Osteocyte (in vitro differentiated cells): ENCODE results near the gene COL9A3. TPM values are rescaled to one million over a fixed set of nuclear protein-coding genes. Genes with fewer than 3 reads are reported as not detected.

Experiments used
- DNase-seq: peaks from one replicate; pipeline ENCODE4 v3.0.0; 2021; ENCODE audit warnings: mixed read lengths; ENCODE audit not compliant: unreplicated experiment; ENCODE audit errors: extremely low spot score
- H3K27ac Mint-ChIP-seq: one replicate; pipeline ENCODE4 v1.8.0; 2021; ENCODE audit warnings: mild to moderate bottlenecking, mixed read lengths; ENCODE audit not compliant: unreplicated experiment
- H3K27me3 Mint-ChIP-seq: one replicate; pipeline ENCODE4 v1.8.0; 2021; ENCODE audit warnings: mixed read lengths; ENCODE audit not compliant: unreplicated experiment
- H3K36me3 Mint-ChIP-seq: one replicate; pipeline ENCODE4 v1.8.0; 2021; ENCODE audit warnings: mixed read lengths; ENCODE audit not compliant: unreplicated experiment
- H3K4me1 Mint-ChIP-seq: one replicate; pipeline ENCODE4 v1.8.0; 2021; ENCODE audit warnings: mixed read lengths; ENCODE audit not compliant: unreplicated experiment
- H3K4me3 Mint-ChIP-seq: one replicate; pipeline ENCODE4 v1.8.0; 2021; ENCODE audit warnings: mild to moderate bottlenecking, moderate library complexity, mixed read lengths; ENCODE audit not compliant: unreplicated experiment
- H3K9me3 Mint-ChIP-seq: one replicate; pipeline ENCODE4 v1.8.0; 2021; ENCODE audit warnings: mixed read lengths; ENCODE audit not compliant: unreplicated experiment
- total RNA-seq: library from RNA; stranded (reverse); gene quantifications from 2 replicates; pipeline ENCODE4 v1.2.1, GENCODE V29; 2021
- TF ChIP-seq, protein P1 (sequence below): fragments of 200-600 bp; sonication (generic); IDR thresholded peaks from 2 replicates; pipeline ENCODE4 v1.5.0; 2021; ENCODE audit warnings: antibody characterized with exemption, mild to moderate bottlenecking, moderate library complexity

Gene COL9A3
- total RNA-seq, 1 donor from 2014 or later = 1.7 TPM

GRCh38 chr20:62818592-62819493, 2.0 kb downstream of the COL9A3 start:
- no peaks in the 10 kb centered on the region for H3K9me3 Mint-ChIP-seq
- TF ChIP-seq, protein P1, sequence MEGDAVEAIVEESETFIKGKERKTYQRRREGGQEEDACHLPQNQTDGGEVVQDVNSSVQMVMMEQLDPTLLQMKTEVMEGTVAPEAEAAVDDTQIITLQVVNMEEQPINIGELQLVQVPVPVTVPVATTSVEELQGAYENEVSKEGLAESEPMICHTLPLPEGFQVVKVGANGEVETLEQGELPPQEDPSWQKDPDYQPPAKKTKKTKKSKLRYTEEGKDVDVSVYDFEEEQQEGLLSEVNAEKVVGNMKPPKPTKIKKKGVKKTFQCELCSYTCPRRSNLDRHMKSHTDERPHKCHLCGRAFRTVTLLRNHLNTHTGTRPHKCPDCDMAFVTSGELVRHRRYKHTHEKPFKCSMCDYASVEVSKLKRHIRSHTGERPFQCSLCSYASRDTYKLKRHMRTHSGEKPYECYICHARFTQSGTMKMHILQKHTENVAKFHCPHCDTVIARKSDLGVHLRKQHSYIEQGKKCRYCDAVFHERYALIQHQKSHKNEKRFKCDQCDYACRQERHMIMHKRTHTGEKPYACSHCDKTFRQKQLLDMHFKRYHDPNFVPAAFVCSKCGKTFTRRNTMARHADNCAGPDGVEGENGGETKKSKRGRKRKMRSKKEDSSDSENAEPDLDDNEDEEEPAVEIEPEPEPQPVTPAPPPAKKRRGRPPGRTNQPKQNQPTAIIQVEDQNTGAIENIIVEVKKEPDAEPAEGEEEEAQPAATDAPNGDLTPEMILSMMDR = no peak
- no peak for DNase-seq
- H3K36me3 Mint-ChIP-seq = no peaks in the 10 kb centered on the region
- peaks cover 8% of the 10 kb centered on the region for H3K27me3 Mint-ChIP-seq
- H3K4me3 Mint-ChIP-seq = no peak overlapping the region
- H3K27ac Mint-ChIP-seq = peak overlapping the region; percentile 44
- H3K4me1 Mint-ChIP-seq = peaks cover 42% of the 10 kb centered on the region

DNA sequence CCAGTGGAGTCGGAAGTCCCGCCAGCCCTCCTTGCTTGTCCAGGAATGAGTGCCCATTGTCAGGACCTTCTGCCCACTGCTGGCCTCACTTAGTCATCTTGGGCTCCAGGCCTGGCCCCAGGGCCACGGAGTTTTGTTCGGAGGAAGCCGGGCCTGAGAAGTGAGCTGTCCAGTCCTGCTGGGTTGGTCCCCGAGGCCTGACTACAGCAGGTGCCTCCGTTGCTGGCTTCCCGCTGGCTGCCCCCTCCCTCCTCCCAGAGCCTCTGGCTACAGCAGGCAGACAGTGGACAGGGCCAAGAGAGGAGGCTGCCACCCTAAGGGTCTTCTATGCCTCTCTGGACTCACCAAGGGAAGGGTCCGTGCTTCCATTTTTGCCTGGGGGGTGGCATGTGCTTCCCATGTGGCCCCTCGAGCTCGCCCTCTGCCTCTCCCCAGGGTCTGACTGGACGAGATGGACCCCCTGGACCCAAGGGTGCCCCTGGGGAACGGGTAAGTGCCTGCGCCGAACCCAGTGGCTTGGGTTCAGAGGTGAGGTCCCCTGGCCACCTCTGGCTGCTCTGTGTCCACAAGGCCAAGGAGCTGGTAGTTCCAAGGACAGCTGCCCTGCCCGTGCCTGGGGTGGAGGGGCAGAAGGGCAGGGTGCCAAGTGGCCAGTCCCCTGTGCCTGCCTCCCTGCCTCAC, 2.8 kb downstream of the COL9A3 start:
- no peak overlapping the region for H3K27ac Mint-ChIP-seq
- TF ChIP-seq, protein P1 = no peak
- no peaks in the 10 kb centered on the region for H3K9me3 Mint-ChIP-seq
- H3K36me3 Mint-ChIP-seq = no peaks in the 10 kb centered on the region
- peaks cover 45% of the 10 kb centered on the region for H3K4me1 Mint-ChIP-seq
- no peak for DNase-seq
- H3K27me3 Mint-ChIP-seq = peaks cover 8% of the 10 kb centered on the region
- H3K4me3 Mint-ChIP-seq = no peak overlapping the region

- TF ChIP-seq, protein P1 = no peak
- peaks cover 39% of the 10 kb centered on the region for H3K4me1 Mint-ChIP-seq
- no peak overlapping the region for H3K4me3 Mint-ChIP-seq
- H3K9me3 Mint-ChIP-seq = no peaks in the 10 kb centered on the region
- H3K27me3 Mint-ChIP-seq = peaks cover 7% of the 10 kb centered on the region
- no peaks in the 10 kb centered on the region for H3K36me3 Mint-ChIP-seq
- DNase-seq = no peak
- no peak overlapping the region for H3K27ac Mint-ChIP-seq
Observed at GRCh38 chr20:62820208-62820961, 3.5 kb downstream of the COL9A3 start.

DNA sequence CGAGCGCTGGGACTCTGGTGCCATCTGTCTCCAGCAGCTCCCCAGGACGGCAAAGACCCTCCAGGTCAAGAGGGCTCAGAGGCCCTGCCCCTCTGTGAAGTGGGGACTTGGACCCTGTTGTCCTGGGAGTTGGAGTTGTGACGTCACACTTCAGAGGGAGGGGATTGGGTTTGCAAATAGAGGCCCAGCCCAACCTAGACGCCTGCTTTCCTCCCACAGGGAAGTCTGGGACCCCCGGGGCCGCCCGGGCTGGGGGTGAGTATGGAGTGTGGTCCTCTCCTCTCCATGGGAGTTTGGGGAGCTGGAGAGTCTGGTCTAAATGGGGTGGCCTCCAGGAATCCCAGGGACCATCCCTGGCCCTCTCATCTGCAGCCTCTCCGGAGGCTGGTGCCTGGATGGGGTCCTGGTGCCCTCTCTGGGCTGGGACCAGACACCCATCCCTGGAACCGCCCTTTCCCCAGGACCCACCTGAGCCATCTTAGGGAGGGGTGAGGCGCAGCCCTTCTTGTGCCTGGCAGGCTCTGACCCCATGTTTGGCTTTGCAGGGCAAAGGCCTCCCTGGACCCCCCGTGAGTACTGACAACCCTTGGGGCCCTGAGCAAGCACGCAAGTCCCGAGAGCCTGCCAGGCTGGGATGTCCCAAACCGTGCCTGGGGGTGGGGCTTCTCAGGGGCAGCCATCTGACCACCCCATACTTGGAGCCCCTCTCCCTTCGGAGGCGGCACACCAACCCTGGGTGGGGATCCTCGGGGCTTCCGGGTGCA, 4.3 kb downstream of the COL9A3 start:
- H3K27ac Mint-ChIP-seq = no peak overlapping the region
- peaks cover 32% of the 10 kb centered on the region for H3K4me1 Mint-ChIP-seq
- H3K9me3 Mint-ChIP-seq = no peaks in the 10 kb centered on the region
- H3K27me3 Mint-ChIP-seq = no peaks in the 10 kb centered on the region
- TF ChIP-seq, protein P1 = no peak
- H3K36me3 Mint-ChIP-seq = no peaks in the 10 kb centered on the region
- no peak overlapping the region for H3K4me3 Mint-ChIP-seq
- no peak for DNase-seq
